HepG2 (cell line): Measurements from ENCODE around the gene ZNF292. TPM values are rescaled to one million over a fixed set of nuclear protein-coding genes. Genes with fewer than 3 reads are reported as not detected.

ENCODE experiments used
- ATAC-seq: fragments of 200-7000 bp; cut with Tn5 transposase; 3 replicates; pipeline ENCODE4 v1.9.1; 2020; ENCODE audit warnings: mild to moderate bottlenecking, moderate library complexity
- BruUV-seq: library from RNA; stranded (reverse); fragments of 400-500 nt; replicated peaks from 2 replicates; lab custom pipeline; 2021; lab: Mats Ljungman, UMichigan
- CTCF ChIA-PET: fragments of 300-600 bp; formaldehyde crosslinking; extraction: SDS; loops from one replicate; lab custom pipeline; 2021; ENCODE audit warnings: low total read pairs, inconsistent platforms, low intra/inter-chr PET ratio; lab: Yijun Ruan, JAX
- POLR2A ChIA-PET: fragments of 350-600 bp; sonication (Branson Sonifier 250); formaldehyde crosslinking; loops from one replicate; lab custom pipeline; 2020; ENCODE audit warnings: antibody characterized with exemption, inconsistent platforms; lab: Yijun Ruan, JAX
- DNase-seq: peaks from one replicate; pipeline ENCODE4 v3.0.0-alpha.2; 2015; ENCODE audit warnings: low spot score
- FAIRE-seq: peaks from 3 replicates; lab custom pipeline; 2011; peaks lifted over from hg19 to GRCh38; lab: Jason Lieb, UNC
- H2AFZ ChIP-seq: one replicate; pipeline ENCODE4 v1.6.1; 2011; ENCODE audit warnings: low read length, inconsistent platforms
- H3K27ac ChIP-seq: fragments of 300-600 bp; 3 replicates; pipeline ENCODE4 v1.8.0; 2011; ENCODE audit warnings: mixed run types, mild to moderate bottlenecking, mixed read lengths, low read length, inconsistent platforms; ENCODE audit not compliant: insufficient read depth; ENCODE audit errors: extremely low read length
- H3K27me3 ChIP-seq, 2 experiments: fragments of 200-600 bp in 1 of 2; 2 replicates in 1 of 2; 3 replicates in 1 of 2; pipeline versions ENCODE4 v1.6.0 to v1.8.0; 2011; ENCODE audit warnings: low read length in 2 of 2, mild to moderate bottlenecking in 2 of 2, moderate library complexity in 2 of 2, inconsistent platforms in 1 of 2; ENCODE audit not compliant: insufficient read depth in 2 of 2, control insufficient read depth in 1 of 2
- H3K36me3 ChIP-seq, 2 experiments: fragments of 200-600 bp in 1 of 2; replicated peaks in 1 of 2; 2 replicates in 1 of 2; 3 replicates in 1 of 2; pipeline versions ENCODE4 v1.5.1 to v1.8.0; 2011; ENCODE audit warnings: low read length in 2 of 2, inconsistent platforms in 1 of 2; ENCODE audit not compliant: insufficient read depth in 2 of 2, control insufficient read depth in 1 of 2
- H3K4me1 ChIP-seq: 2 replicates; pipeline ENCODE4 v1.5.1; 2012; ENCODE audit warnings: low read length, inconsistent platforms; ENCODE audit not compliant: insufficient read depth
- H3K4me2 ChIP-seq: 2 replicates; pipeline ENCODE4 v1.6.0; 2011; ENCODE audit warnings: low read depth, low read length, inconsistent platforms
- H3K4me3 ChIP-seq, 3 experiments: fragments of 200-600 bp in 1 of 3; sonication (generic), shearing (Covaris generic) in 1 of 3; replicated peaks in 1 of 3; 2 replicates each; pipeline ENCODE4 v1.5.1; 2011 to 2016; ENCODE audit warnings: low read length in 3 of 3, inconsistent platforms in 2 of 3, low read depth in 2 of 3, mild to moderate bottlenecking in 2 of 3, control low read depth in 1 of 3, mixed read lengths in 1 of 3; ENCODE audit not compliant: insufficient read depth in 1 of 3
- H3K79me2 ChIP-seq: one replicate; pipeline ENCODE4 v1.6.1; 2011; ENCODE audit warnings: low read length, inconsistent platforms; ENCODE audit not compliant: insufficient read depth
- H3K9ac ChIP-seq: 2 replicates; pipeline ENCODE4 v1.6.0; 2011; ENCODE audit warnings: mild to moderate bottlenecking, low read depth, low read length, inconsistent platforms; ENCODE audit not compliant: insufficient read depth
- H3K9me3 ChIP-seq: 2 replicates; pipeline ENCODE4 v1.5.1; 2012; ENCODE audit warnings: mild to moderate bottlenecking, low read length
- H4K20me1 ChIP-seq: 2 replicates; pipeline ENCODE4 v1.6.0; 2011; ENCODE audit warnings: inconsistent platforms, mild to moderate bottlenecking, low read length, moderate library complexity; ENCODE audit not compliant: insufficient read depth
- AGO2 ChIP-seq: fragments of 200-400 bp; formaldehyde crosslinking; optimal IDR thresholded peaks from 2 replicates; pipeline ENCODE3; 2017; ENCODE audit warnings: mild to moderate bottlenecking, low read depth, low read length, moderate library complexity
- CHCHD3 ChIP-seq: sonication (generic); formaldehyde crosslinking; IDR thresholded peaks from 2 replicates; pipeline ENCODE4 v1.8.0; 2022; ENCODE audit warnings: mild to moderate bottlenecking, missing genetic modification reagents, moderate library complexity
- JUN ChIP-seq: sonication (generic); formaldehyde crosslinking; IDR thresholded peaks from 2 replicates; pipeline ENCODE4 v1.4.0; 2020; ENCODE audit warnings: mild to moderate bottlenecking, missing genetic modification reagents
- KLF15 ChIP-seq: sonication (generic); formaldehyde crosslinking; IDR thresholded peaks from 2 replicates; pipeline ENCODE4 v1.8.1; 2023; ENCODE audit warnings: borderline replicate concordance, mild to moderate bottlenecking, inconsistent platforms, missing genetic modification reagents, mixed read lengths
- POLR2AphosphoS5 ChIP-seq: IDR thresholded peaks from 2 replicates; pipeline ENCODE4 v1.6.1; 2012; ENCODE audit warnings: low read depth, low read length
- RBM22 ChIP-seq: fragments of 200-400 bp; formaldehyde crosslinking; optimal IDR thresholded peaks from 2 replicates; pipeline ENCODE3; 2017; ENCODE audit warnings: mild to moderate bottlenecking, low read length, moderate library complexity
- SMYD3 ChIP-seq: sonication (generic); formaldehyde crosslinking; IDR thresholded peaks from 2 replicates; pipeline ENCODE4 v1.8.1; 2023; ENCODE audit warnings: mild to moderate bottlenecking, missing genetic modification reagents
- ZNF558 ChIP-seq: sonication (generic); formaldehyde crosslinking; IDR thresholded peaks from 2 replicates; pipeline ENCODE4 v1.9.0; 2022; ENCODE audit warnings: mild to moderate bottlenecking, missing genetic modification reagents, borderline replicate concordance
- ZNF792 ChIP-seq: IDR thresholded peaks from 2 replicates; pipeline ENCODE4 v1.6.1; 2016
- WGBS: methylation state at CpG from one replicate; pipeline ENCODE4 v1.1.6; 2017; ENCODE audit warnings: low lambda C conversion rate; 5-methylcytosine and 5-hydroxymethylcytosine counted together
- in situ Hi-C: cut with HindIII; loops from 2 replicates; pipeline ENCODE4 v1.10.0; 2017; ENCODE audit warnings: low pct_unique_long_range_greater_than_20kb; ENCODE audit not compliant: extremely low pct_ligation_motif_present
- intact Hi-C: fragments of 100-400 bp; cut with micrococcal nuclease; formaldehyde crosslinking; loops from one replicate; pipeline ENCODE4 v1.10.0; 2022; ENCODE audit not compliant: unreplicated experiment
- polyA plus RNA-seq, 8 experiments: library from polyadenylated mRNA; depleted of rRNA in 3 of 8; stranded (reverse) in 7 of 8; unstranded in 1 of 8; fragments of >200 nt; fragmentation: Illumina TruSeq in 4 of 8; extraction: Trizol in 4 of 8; gene quantifications; 2 replicates each; pipeline versions ENCODE4 v1.2.1 to v1.2.3, GENCODE V29; 2011 to 2016; ENCODE audit warnings: low read depth in 4 of 8, missing spikeins in 1 of 8, mixed read lengths in 1 of 8; ENCODE audit not compliant: insufficient read depth in 1 of 8
- total RNA-seq, 5 experiments: library from RNA; depleted of rRNA; stranded (reverse); fragments of >200 nt; fragmentation: Illumina TruSeq; extraction: Trizol; gene quantifications; 2 replicates each; pipeline ENCODE4 v1.2.3, GENCODE V29; 2016; ENCODE audit warnings: low read depth in 1 of 5
- TF ChIP-seq, protein P1 (sequence below): sonication (generic); formaldehyde crosslinking; conservative IDR thresholded peaks from 2 replicates; pipeline ENCODE4 v1.8.0; 2022; ENCODE audit warnings: low read depth, missing genetic modification reagents
- TF ChIP-seq, protein P2 (sequence below): sonication (generic); formaldehyde crosslinking; IDR thresholded peaks from 2 replicates; pipeline ENCODE4 v1.5.1; 2020; ENCODE audit warnings: mild to moderate bottlenecking, missing genetic modification reagents, moderate library complexity

The ZNF292 gene
- total and polyA plus RNA-seq, 2 of the 13 experiments (the other 11 are each of a cell fraction or from before 2014, with no cell fraction given) = 9.9 to 12.8 TPM

DNA sequence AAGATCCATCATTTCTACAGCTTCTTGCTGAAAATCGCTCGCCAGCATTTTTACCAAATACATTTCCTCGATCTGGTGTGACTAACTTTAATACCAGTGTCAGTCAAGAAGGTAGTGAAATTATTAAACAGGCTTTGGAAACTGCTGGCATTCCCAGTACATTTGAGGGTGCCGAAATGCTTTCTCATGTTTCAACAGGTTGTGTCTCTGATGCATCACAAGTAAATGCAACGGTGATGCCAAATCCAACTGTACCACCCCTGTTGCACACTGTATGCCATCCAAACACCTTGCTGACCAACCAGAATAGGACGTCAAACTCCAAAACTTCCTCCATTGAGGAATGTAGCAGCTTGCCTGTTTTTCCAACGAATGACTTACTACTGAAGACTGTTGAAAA is 102.6 kb downstream of the ZNF292 start (continued):
- TF ChIP-seq, protein P1, sequence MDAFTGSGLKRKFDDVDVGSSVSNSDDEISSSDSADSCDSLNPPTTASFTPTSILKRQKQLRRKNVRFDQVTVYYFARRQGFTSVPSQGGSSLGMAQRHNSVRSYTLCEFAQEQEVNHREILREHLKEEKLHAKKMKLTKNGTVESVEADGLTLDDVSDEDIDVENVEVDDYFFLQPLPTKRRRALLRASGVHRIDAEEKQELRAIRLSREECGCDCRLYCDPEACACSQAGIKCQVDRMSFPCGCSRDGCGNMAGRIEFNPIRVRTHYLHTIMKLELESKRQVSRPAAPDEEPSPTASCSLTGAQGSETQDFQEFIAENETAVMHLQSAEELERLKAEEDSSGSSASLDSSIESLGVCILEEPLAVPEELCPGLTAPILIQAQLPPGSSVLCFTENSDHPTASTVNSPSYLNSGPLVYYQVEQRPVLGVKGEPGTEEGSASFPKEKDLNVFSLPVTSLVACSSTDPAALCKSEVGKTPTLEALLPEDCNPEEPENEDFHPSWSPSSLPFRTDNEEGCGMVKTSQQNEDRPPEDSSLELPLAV (CRISPR knock-in tag) = no peak
- TF ChIP-seq CHCHD3 (no peak), ZNF792 (CRISPR knock-in tag) (no peak)
- TF ChIP-seq, all 625 proteins: peak for 0

DNA sequence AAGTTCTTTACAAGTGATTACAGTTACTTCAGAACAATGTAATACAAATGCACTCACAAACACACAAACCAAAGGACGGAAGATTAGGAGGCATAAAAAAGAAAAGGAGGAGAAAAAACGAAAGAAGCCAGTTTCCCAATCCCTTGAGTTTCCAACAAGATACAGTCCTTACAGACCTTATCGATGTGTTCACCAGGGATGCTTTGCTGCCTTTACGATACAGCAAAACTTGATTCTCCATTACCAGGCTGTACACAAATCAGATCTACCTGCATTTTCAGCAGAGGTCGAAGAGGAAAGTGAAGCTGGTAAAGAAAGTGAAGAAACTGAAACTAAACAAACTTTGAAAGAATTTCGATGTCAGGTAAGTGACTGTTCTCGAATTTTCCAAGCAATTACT is 104.4 kb downstream of the ZNF292 start:
- ATAC-seq (no peak), DNase-seq (no peak), FAIRE-seq (no peak)
- in situ Hi-C loops (no loop called here), intact Hi-C loops (no loop called here)
- H3K27me3 ChIP-seq = no peaks in the 10 kb centered on the region
- no peaks in the 10 kb centered on the region for H3K79me2 ChIP-seq
- WGBS = 98% methylated on average over 7 of the region's 7 CpGs
- no peaks in the 10 kb centered on the region for H3K9me3 ChIP-seq
- H3K36me3 ChIP-seq = peaks cover 15 to 44% of the 10 kb centered on the region in 2 experiments
- ChIA-PET POLR2A (no interaction called here), CTCF (no interaction called here)
- H3K27ac ChIP-seq = no peak overlapping the region
- no peaks in the 10 kb centered on the region for H4K20me1 ChIP-seq
- no peak overlapping the region for H3K9ac ChIP-seq
- no TSS peak for BruUV-seq
- H3K4me1 ChIP-seq = no peaks in the 10 kb centered on the region
- TF ChIP-seq ZNF558 (CRISPR knock-in tag) = no peak
- peak; percentile 79 for TF ChIP-seq RBM22
- H3K4me2 ChIP-seq = no peak overlapping the region
- no peak overlapping the region for H3K4me3 ChIP-seq
- H2AFZ ChIP-seq = no peak overlapping the region

DNA sequence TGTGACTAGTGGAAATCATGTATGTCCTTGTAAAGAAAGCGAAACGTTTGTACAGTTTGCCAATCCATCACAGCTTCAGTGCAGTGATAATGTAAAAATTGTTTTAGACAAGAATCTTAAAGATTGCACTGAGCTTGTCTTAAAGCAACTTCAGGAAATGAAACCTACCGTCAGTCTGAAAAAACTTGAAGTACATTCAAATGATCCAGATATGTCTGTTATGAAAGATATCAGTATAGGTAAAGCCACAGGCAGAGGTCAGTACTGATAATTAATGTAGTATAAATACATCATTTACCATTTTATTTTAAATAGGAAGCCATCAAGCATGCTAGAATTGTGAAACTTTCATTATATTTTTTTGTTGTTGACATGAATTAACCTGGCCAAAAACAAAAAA is 106.2 kb downstream of the ZNF292 start:
- H3K4me3 ChIP-seq = no peak overlapping the region
- CTCF ChIA-PET = no interaction called here
- H3K4me2 ChIP-seq = no peak overlapping the region
- H3K36me3 ChIP-seq = peaks cover 11 to 27% of the 10 kb centered on the region in 2 experiments
- no peaks in the 10 kb centered on the region for H3K4me1 ChIP-seq
- POLR2A ChIA-PET = no interaction called here
- H3K27me3 ChIP-seq = no peaks in the 10 kb centered on the region
- no peaks in the 10 kb centered on the region for H4K20me1 ChIP-seq
- FAIRE-seq = no peak
- H3K9ac ChIP-seq = no peak overlapping the region
- no peak overlapping the region for H2AFZ ChIP-seq
- in situ Hi-C loops (no loop called here), intact Hi-C loops (no loop called here)
- ATAC-seq = no peak
- no peak overlapping the region for H3K27ac ChIP-seq
- no peaks in the 10 kb centered on the region for H3K79me2 ChIP-seq
- no peak for DNase-seq
- WGBS = 94% methylated on average over 3 of the region's 3 CpGs
- no TSS peak for BruUV-seq
- no peaks in the 10 kb centered on the region for H3K9me3 ChIP-seq
- TF ChIP-seq POLR2AphosphoS5 (no peak), JUN (CRISPR knock-in tag) (no peak), AGO2 (no peak), SMYD3 (CRISPR knock-in tag) (no peak), KLF15 (no peak)
- TF ChIP-seq, protein P2, sequence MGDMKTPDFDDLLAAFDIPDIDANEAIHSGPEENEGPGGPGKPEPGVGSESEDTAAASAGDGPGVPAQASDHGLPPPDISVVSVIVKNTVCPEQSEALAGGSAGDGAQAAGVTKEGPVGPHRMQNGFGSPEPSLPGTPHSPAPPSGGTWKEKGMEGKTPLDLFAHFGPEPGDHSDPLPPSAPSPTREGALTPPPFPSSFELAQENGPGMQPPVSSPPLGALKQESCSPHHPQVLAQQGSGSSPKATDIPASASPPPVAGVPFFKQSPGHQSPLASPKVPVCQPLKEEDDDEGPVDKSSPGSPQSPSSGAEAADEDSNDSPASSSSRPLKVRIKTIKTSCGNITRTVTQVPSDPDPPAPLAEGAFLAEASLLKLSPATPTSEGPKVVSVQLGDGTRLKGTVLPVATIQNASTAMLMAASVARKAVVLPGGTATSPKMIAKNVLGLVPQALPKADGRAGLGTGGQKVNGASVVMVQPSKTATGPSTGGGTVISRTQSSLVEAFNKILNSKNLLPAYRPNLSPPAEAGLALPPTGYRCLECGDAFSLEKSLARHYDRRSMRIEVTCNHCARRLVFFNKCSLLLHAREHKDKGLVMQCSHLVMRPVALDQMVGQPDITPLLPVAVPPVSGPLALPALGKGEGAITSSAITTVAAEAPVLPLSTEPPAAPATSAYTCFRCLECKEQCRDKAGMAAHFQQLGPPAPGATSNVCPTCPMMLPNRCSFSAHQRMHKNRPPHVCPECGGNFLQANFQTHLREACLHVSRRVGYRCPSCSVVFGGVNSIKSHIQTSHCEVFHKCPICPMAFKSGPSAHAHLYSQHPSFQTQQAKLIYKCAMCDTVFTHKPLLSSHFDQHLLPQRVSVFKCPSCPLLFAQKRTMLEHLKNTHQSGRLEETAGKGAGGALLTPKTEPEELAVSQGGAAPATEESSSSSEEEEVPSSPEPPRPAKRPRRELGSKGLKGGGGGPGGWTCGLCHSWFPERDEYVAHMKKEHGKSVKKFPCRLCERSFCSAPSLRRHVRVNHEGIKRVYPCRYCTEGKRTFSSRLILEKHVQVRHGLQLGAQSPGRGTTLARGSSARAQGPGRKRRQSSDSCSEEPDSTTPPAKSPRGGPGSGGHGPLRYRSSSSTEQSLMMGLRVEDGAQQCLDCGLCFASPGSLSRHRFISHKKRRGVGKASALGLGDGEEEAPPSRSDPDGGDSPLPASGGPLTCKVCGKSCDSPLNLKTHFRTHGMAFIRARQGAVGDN (CRISPR knock-in tag) = no peak
